GM23338 (cell line): ENCODE results near the gene PUM1. TPM values are rescaled to one million over a fixed set of nuclear protein-coding genes. Genes with fewer than 3 reads are reported as not detected.
A peak's percentile ranks its signal among the peaks of the same experiment; 100 is the strongest.

ENCODE experiments used
- ATAC-seq: fragments of 200-7000 bp; cut with Tn5 transposase; 3 replicates; pipeline ENCODE4 v1.9.1; 2020
- DNase-seq: peaks from one replicate; pipeline ENCODE4 v3.0.0-alpha.2; 2015; ENCODE audit warnings: low spot score
- H2AFZ ChIP-seq: fragments of 200-600 bp; sonication (generic); 2 replicates; pipeline ENCODE4 v1.8.0; 2016; ENCODE audit warnings: antibody characterized with exemption, mild to moderate bottlenecking, moderate library complexity
- H3F3A ChIP-seq: fragments of 200-600 bp; sonication (generic); replicated peaks from 2 replicates; pipeline ENCODE4 v1.8.0; 2017; ENCODE audit warnings: antibody characterized with exemption, mixed run types, low read depth
- H3K27ac ChIP-seq: fragments of 200-600 bp; sonication (generic); 2 replicates; pipeline ENCODE4 v1.6.1; 2016; ENCODE audit warnings: low read depth
- H3K27me3 ChIP-seq: fragments of 200-600 bp; sonication (generic); 2 replicates; pipeline ENCODE4 v1.8.0; 2016; ENCODE audit warnings: mild to moderate bottlenecking, mixed run types, moderate library complexity; ENCODE audit not compliant: insufficient read depth
- H3K36me3 ChIP-seq: fragments of 200-600 bp; sonication (generic); 2 replicates; pipeline ENCODE4 v1.8.0; 2016; ENCODE audit warnings: mild to moderate bottlenecking; ENCODE audit not compliant: insufficient read depth
- H3K4me1 ChIP-seq: fragments of 200-600 bp; sonication (generic); 2 replicates; pipeline ENCODE4 v1.8.0; 2016; ENCODE audit warnings: mild to moderate bottlenecking, moderate library complexity; ENCODE audit not compliant: insufficient read depth
- H3K4me2 ChIP-seq: fragments of 200-600 bp; sonication (generic); 2 replicates; pipeline ENCODE4 v1.7.1; 2017; ENCODE audit warnings: mixed run types
- H3K4me3 ChIP-seq: fragments of 200-600 bp; sonication (generic); 2 replicates; pipeline ENCODE4 v1.6.1; 2016; ENCODE audit warnings: mixed run types
- H3K79me2 ChIP-seq: fragments of 200-600 bp; sonication (generic); replicated peaks from 2 replicates; pipeline ENCODE4 v1.8.0; 2017; ENCODE audit warnings: mild to moderate bottlenecking; ENCODE audit not compliant: insufficient read depth
- H3K9me2 ChIP-seq: fragments of 200-600 bp; sonication (generic); 2 replicates; pipeline ENCODE4 v1.8.0; 2017; ENCODE audit not compliant: insufficient read depth
- H4K20me1 ChIP-seq: fragments of 200-600 bp; sonication (generic); replicated peaks from 2 replicates; pipeline ENCODE4 v1.8.0; 2017; ENCODE audit warnings: mild to moderate bottlenecking; ENCODE audit not compliant: insufficient read depth
- H3K27ac Mint-ChIP-seq: 2 replicates; pipeline ENCODE4 v1.8.0; 2020; ENCODE audit warnings: inconsistent platforms, mild to moderate bottlenecking, moderate library complexity, mixed read lengths
- H3K27me3 Mint-ChIP-seq: 3 replicates; pipeline ENCODE4 v1.8.0; 2022; ENCODE audit warnings: low read depth, mild to moderate bottlenecking, moderate library complexity, mixed read lengths, inconsistent platforms; ENCODE audit not compliant: insufficient read depth, poor library complexity
- H3K36me3 Mint-ChIP-seq: 3 replicates; pipeline ENCODE4 v1.8.0; 2021; ENCODE audit warnings: low read depth, mild to moderate bottlenecking, inconsistent platforms, moderate library complexity, mixed read lengths
- H3K4me1 Mint-ChIP-seq: 3 replicates; pipeline ENCODE4 v1.8.0; 2020; ENCODE audit warnings: mild to moderate bottlenecking, inconsistent platforms, mixed read lengths
- H3K4me3 Mint-ChIP-seq: 3 replicates; pipeline ENCODE4 v1.8.0; 2021; ENCODE audit warnings: moderate library complexity, mild to moderate bottlenecking, inconsistent platforms, mixed read lengths
- H3K9me3 Mint-ChIP-seq: 3 replicates; pipeline ENCODE4 v1.8.0; 2020; ENCODE audit warnings: moderate library complexity, mild to moderate bottlenecking, inconsistent platforms, mixed read lengths
- EZH2 ChIP-seq: fragments of 200-600 bp; sonication (generic); IDR thresholded peaks from one replicate; pipeline ENCODE4 v1.8.0; 2017; ENCODE audit warnings: antibody characterized with exemption, mild to moderate bottlenecking, low read depth; ENCODE audit not compliant: unreplicated experiment
- NANOG ChIP-seq: IDR thresholded peaks from 2 replicates; pipeline ENCODE4 v1.6.1; 2016; ENCODE audit warnings: antibody characterized with exemption, borderline replicate concordance
- POLR2AphosphoS5 ChIP-seq: IDR thresholded peaks from 2 replicates; pipeline ENCODE4 v1.6.1; 2016; ENCODE audit warnings: antibody characterized with exemption, low read depth
- STAT1 ChIP-seq: IDR thresholded peaks from one replicate; pipeline ENCODE4 v1.6.1; 2016; ENCODE audit warnings: antibody characterized with exemption; ENCODE audit not compliant: unreplicated experiment
- ZNF114 ChIP-seq: fragments of 250-450 bp; sonication (Bioruptor Pico); IDR thresholded peaks from 2 replicates; pipeline ENCODE4 v1.5.0; 2020; ENCODE audit warnings: mild to moderate bottlenecking, moderate library complexity
- ZNF331 ChIP-seq: fragments of 250-450 bp; sonication (Bioruptor Pico); IDR thresholded peaks from 2 replicates; pipeline ENCODE4 v1.5.0; 2020; ENCODE audit warnings: low read depth, mild to moderate bottlenecking, moderate library complexity
- ZNF462 ChIP-seq: fragments of 250-450 bp; sonication (Bioruptor Pico); IDR thresholded peaks from 2 replicates; pipeline ENCODE4 v1.5.0; 2020; ENCODE audit warnings: mild to moderate bottlenecking, moderate library complexity
- polyA plus RNA-seq: library from polyadenylated mRNA; unstranded; fragments of >200 nt; fragmentation: Nextera tagmentation; extraction: Ambion mirVana; gene quantifications from 2 replicates; pipeline ENCODE4 v1.2.1, GENCODE V29; 2016
- total RNA-seq: library from RNA; depleted of rRNA; stranded (reverse); fragments of >200 nt; shearing (Covaris generic); gene quantifications from 2 replicates; pipeline ENCODE4 v1.2.3, GENCODE V29; 2014
- TF ChIP-seq, protein P1 (sequence below), 2 experiments: fragments of 200-600 bp in 1 of 2; sonication (generic) in 1 of 2; conservative IDR thresholded peaks; 2 replicates each; pipeline versions ENCODE4 v1.5.1 to v1.6.1; 2016 to 2017; ENCODE audit warnings: antibody characterized with exemption in 2 of 2, low read depth in 2 of 2, mild to moderate bottlenecking in 2 of 2, moderate library complexity in 1 of 2
- TF ChIP-seq, protein P2 (sequence below): IDR thresholded peaks from one replicate; pipeline ENCODE4 v1.6.1; 2018; ENCODE audit warnings: antibody characterized with exemption; ENCODE audit not compliant: unreplicated experiment

The PUM1 gene
- total and polyA plus RNA-seq, 2 experiments from 2014 or later = 44.4 to 117 TPM

DNA sequence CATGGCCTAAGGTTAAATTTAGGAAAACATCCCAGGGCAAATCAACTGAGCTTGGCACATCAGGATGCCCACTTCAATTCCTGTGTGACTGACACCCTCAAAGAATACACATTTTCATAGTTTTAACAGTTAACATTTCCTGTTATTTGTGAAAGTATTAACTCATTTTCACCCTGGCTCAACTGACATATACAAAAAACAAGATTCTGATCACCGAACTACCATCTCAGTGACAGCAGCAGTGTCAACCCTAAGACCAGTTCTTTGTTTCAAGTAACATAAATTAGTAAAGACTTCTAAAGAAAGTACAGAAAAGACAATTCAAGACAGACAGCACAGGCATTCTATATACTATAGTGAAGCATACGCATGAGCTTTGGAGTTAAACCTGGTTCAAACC is 88.0 kb downstream of the PUM1 start (continued):
- TF ChIP-seq, protein P1, sequence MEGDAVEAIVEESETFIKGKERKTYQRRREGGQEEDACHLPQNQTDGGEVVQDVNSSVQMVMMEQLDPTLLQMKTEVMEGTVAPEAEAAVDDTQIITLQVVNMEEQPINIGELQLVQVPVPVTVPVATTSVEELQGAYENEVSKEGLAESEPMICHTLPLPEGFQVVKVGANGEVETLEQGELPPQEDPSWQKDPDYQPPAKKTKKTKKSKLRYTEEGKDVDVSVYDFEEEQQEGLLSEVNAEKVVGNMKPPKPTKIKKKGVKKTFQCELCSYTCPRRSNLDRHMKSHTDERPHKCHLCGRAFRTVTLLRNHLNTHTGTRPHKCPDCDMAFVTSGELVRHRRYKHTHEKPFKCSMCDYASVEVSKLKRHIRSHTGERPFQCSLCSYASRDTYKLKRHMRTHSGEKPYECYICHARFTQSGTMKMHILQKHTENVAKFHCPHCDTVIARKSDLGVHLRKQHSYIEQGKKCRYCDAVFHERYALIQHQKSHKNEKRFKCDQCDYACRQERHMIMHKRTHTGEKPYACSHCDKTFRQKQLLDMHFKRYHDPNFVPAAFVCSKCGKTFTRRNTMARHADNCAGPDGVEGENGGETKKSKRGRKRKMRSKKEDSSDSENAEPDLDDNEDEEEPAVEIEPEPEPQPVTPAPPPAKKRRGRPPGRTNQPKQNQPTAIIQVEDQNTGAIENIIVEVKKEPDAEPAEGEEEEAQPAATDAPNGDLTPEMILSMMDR (conservative IDR thresholded peaks at IDR 0.05; ENCODE audit: low read depth in 2 of 2) = no peak
- TF ChIP-seq ZNF114 (no peak), ZNF331 (CRISPR knock-in tag) (no peak), STAT1 (no peak), NANOG (no peak), EZH2 (no peak), POLR2AphosphoS5 (no peak)
- TF ChIP-seq, protein P2, sequence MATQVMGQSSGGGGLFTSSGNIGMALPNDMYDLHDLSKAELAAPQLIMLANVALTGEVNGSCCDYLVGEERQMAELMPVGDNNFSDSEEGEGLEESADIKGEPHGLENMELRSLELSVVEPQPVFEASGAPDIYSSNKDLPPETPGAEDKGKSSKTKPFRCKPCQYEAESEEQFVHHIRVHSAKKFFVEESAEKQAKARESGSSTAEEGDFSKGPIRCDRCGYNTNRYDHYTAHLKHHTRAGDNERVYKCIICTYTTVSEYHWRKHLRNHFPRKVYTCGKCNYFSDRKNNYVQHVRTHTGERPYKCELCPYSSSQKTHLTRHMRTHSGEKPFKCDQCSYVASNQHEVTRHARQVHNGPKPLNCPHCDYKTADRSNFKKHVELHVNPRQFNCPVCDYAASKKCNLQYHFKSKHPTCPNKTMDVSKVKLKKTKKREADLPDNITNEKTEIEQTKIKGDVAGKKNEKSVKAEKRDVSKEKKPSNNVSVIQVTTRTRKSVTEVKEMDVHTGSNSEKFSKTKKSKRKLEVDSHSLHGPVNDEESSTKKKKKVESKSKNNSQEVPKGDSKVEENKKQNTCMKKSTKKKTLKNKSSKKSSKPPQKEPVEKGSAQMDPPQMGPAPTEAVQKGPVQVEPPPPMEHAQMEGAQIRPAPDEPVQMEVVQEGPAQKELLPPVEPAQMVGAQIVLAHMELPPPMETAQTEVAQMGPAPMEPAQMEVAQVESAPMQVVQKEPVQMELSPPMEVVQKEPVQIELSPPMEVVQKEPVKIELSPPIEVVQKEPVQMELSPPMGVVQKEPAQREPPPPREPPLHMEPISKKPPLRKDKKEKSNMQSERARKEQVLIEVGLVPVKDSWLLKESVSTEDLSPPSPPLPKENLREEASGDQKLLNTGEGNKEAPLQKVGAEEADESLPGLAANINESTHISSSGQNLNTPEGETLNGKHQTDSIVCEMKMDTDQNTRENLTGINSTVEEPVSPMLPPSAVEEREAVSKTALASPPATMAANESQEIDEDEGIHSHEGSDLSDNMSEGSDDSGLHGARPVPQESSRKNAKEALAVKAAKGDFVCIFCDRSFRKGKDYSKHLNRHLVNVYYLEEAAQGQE = no peak

DNA sequence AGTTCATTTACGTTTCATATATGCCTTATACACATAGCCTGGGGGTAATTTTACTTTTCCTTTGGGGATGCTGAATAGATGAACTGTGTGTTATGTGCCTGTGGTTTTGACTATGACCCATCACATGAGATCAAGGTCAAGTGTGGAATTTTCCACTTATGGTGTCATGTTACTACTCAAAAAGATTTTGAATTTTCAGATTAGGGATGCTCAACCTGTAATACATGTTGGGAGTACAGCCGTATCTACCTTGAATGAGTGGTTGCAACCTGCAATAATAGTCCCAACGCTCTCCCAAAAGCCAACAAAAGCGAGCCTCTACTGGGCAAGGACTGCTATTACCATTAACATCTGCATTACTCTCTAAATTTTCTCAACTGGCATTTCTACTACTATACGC is 88.4 kb downstream of the PUM1 start:
- peak; percentile 33 for DNase-seq
- Mint-ChIP-seq H3K27ac (no peak overlapping the region; the same call in 1 of the 2 replicates), H3K27me3 (peaks cover 3% of the 10 kb centered on the region), H3K36me3 (peaks cover 69% of the 10 kb centered on the region), H3K9me3 (no peaks in the 10 kb centered on the region; the same call in 2 of the 3 replicates), H3K4me3 (no peak overlapping the region), H3K4me1 (peaks cover 11% of the 10 kb centered on the region; the same call in 2 of the 3 replicates)
- peak; percentile 68 for ATAC-seq
- no peaks in the 10 kb centered on the region for H3K9me2 ChIP-seq
- no peak overlapping the region for H3K4me2 ChIP-seq
- H3K79me2 ChIP-seq = peaks cover 93% of the 10 kb centered on the region
- H3K27ac ChIP-seq = no peak overlapping the region
- no peak overlapping the region for H3K4me3 ChIP-seq
- TF ChIP-seq, protein P1 (conservative IDR thresholded peaks at IDR 0.05; ENCODE audit: low read depth in 2 of 2) = peak in 1 of 2 experiments; percentile 30; a peak in 2 of 4 replicates
- TF ChIP-seq ZNF462 (CRISPR knock-in tag) = no peak
- H3K36me3 ChIP-seq = peaks cover 26% of the 10 kb centered on the region; the same call in 1 of the 2 replicates
- H3K27me3 ChIP-seq = no peaks in the 10 kb centered on the region
- peaks cover 5% of the 10 kb centered on the region; the same call in 1 of the 2 replicates for H3F3A ChIP-seq
- H2AFZ ChIP-seq = no peak overlapping the region
- no peaks in the 10 kb centered on the region for H3K4me1 ChIP-seq
- peaks cover 27% of the 10 kb centered on the region for H4K20me1 ChIP-seq
